ENCODE data around the gene LARGE1.

Gene LARGE1

GRCh38 chr22:33873666-33874065 is 46.6 kb downstream of the LARGE1 start:
- no peaks in the 10 kb centered on the region for H4K20me1 ChIP-seq (ENCODE audit: insufficient read depth, low read length)
- H2AFZ ChIP-seq (ENCODE audit: low read depth, low read length) = no peak overlapping the region

GRCh38 chr22:33873186-33873585 is 47.1 kb downstream of the LARGE1 start:
- H3K36me3 ChIP-seq (ENCODE audit: insufficient read depth, low read length) = no peaks in the 10 kb centered on the region
- H4K20me1 ChIP-seq (ENCODE audit: insufficient read depth, low read length) = no peaks in the 10 kb centered on the region
- no peaks in the 10 kb centered on the region for H3K4me1 ChIP-seq (ENCODE audit: insufficient read depth, low read length)
- no peak overlapping the region for H3K9ac ChIP-seq (ENCODE audit: low read depth, low read length)
- no peak overlapping the region for H3K4me2 ChIP-seq (ENCODE audit: insufficient read depth, low read length)
- DNase-seq (no peak), ATAC-seq (ENCODE audit: insufficient read depth, low read depth) (no peak)
- no peak overlapping the region for H3K27ac ChIP-seq (ENCODE audit: low read length)
- H3K9me3 ChIP-seq (ENCODE audit: insufficient read depth, low read length, severe bottlenecking) = no peaks in the 10 kb centered on the region
- H2AFZ ChIP-seq (ENCODE audit: low read depth, low read length) = no peak overlapping the region
- no peak for TF ChIP-seq EZH2 (IDR thresholded peaks at IDR 0.05; ENCODE audit: borderline replicate concordance, low read depth, low read length, severe bottlenecking)
- no peak overlapping the region for H3K4me3 ChIP-seq (ENCODE audit: low read depth in 1 of 2, low read length in 2 of 2)
- no peaks in the 10 kb centered on the region for H3K79me2 ChIP-seq (ENCODE audit: insufficient read depth, low read length)
- no peaks in the 10 kb centered on the region for H3K27me3 ChIP-seq (ENCODE audit: insufficient read depth, low read length, poor library complexity)

More at GRCh38 chr22:33873666-33874065, 46.6 kb downstream of the LARGE1 start:
- no peak overlapping the region for H3K4me2 ChIP-seq (ENCODE audit: insufficient read depth, low read length)
- no peaks in the 10 kb centered on the region for H3K79me2 ChIP-seq (ENCODE audit: insufficient read depth, low read length)
- no peak overlapping the region for H3K27ac ChIP-seq (ENCODE audit: low read length)
- no peaks in the 10 kb centered on the region for H3K36me3 ChIP-seq (ENCODE audit: insufficient read depth, low read length)
- no peaks in the 10 kb centered on the region for H3K27me3 ChIP-seq (ENCODE audit: insufficient read depth, low read length, poor library complexity)
- no peak overlapping the region for H3K4me3 ChIP-seq (ENCODE audit: low read depth in 1 of 2, low read length in 2 of 2)
- no peak for DNase-seq
- H3K9me3 ChIP-seq (ENCODE audit: insufficient read depth, low read length, severe bottlenecking) = no peaks in the 10 kb centered on the region
- TF ChIP-seq EZH2 (IDR thresholded peaks at IDR 0.05; ENCODE audit: borderline replicate concordance, low read depth, low read length, severe bottlenecking) (no peak), CTCF (IDR thresholded peaks at IDR 0.05; ENCODE audit: borderline replicate concordance, extremely low read depth, low read length, poor library complexity, severe bottlenecking) (no peak)
- no peak overlapping the region for H3K9ac ChIP-seq (ENCODE audit: low read depth, low read length)
- no peak for ATAC-seq (ENCODE audit: insufficient read depth, low read depth)
- no peaks in the 10 kb centered on the region for H3K4me1 ChIP-seq (ENCODE audit: insufficient read depth, low read length)

- Histone ChIP-seq H3K36me3 (ENCODE audit: insufficient read depth, low read length) (no peaks in the 10 kb centered on the region), H3K79me2 (ENCODE audit: insufficient read depth, low read length) (no peaks in the 10 kb centered on the region), H3K27ac (ENCODE audit: low read length) (no peak overlapping the region), H4K20me1 (ENCODE audit: insufficient read depth, low read length) (no peaks in the 10 kb centered on the region), H2AFZ (ENCODE audit: low read depth, low read length) (no peak overlapping the region), H3K27me3 (ENCODE audit: insufficient read depth, low read length, poor library complexity) (no peaks in the 10 kb centered on the region), H3K9me3 (ENCODE audit: insufficient read depth, low read length, severe bottlenecking) (peaks cover under 1% of the 10 kb centered on the region), H3K9ac (ENCODE audit: low read depth, low read length) (no peak overlapping the region), H3K4me1 (ENCODE audit: insufficient read depth, low read length) (no peaks in the 10 kb centered on the region), H3K4me2 (ENCODE audit: insufficient read depth, low read length) (no peak overlapping the region), H3K4me3 (ENCODE audit: low read depth in 1 of 2, low read length in 2 of 2) (no peak overlapping the region)
- TF ChIP-seq CTCF (IDR thresholded peaks at IDR 0.05; ENCODE audit: borderline replicate concordance, extremely low read depth, low read length, poor library complexity, severe bottlenecking) (no peak), EZH2 (IDR thresholded peaks at IDR 0.05; ENCODE audit: borderline replicate concordance, low read depth, low read length, severe bottlenecking) (no peak)
- DNase-seq = no peak
- ATAC-seq (ENCODE audit: insufficient read depth, low read depth) = no peak
Observed at GRCh38 chr22:33871935-33872334, 48.3 kb downstream of the LARGE1 start.

GRCh38 chr22:33869946-33870345 is 50.3 kb downstream of the LARGE1 start:
- Histone ChIP-seq H3K4me1 (ENCODE audit: insufficient read depth, low read length) (no peaks in the 10 kb centered on the region), H3K9ac (ENCODE audit: low read depth, low read length) (no peak overlapping the region), H2AFZ (ENCODE audit: low read depth, low read length) (no peak overlapping the region), H3K27ac (ENCODE audit: low read length) (no peak overlapping the region), H3K4me3 (ENCODE audit: low read depth in 1 of 2, low read length in 2 of 2) (no peak overlapping the region), H3K4me2 (ENCODE audit: insufficient read depth, low read length) (no peak overlapping the region), H3K36me3 (ENCODE audit: insufficient read depth, low read length) (no peaks in the 10 kb centered on the region), H3K79me2 (ENCODE audit: insufficient read depth, low read length) (no peaks in the 10 kb centered on the region), H3K9me3 (ENCODE audit: insufficient read depth, low read length, severe bottlenecking) (peaks cover 2% of the 10 kb centered on the region), H3K27me3 (ENCODE audit: insufficient read depth, low read length, poor library complexity) (no peaks in the 10 kb centered on the region), H4K20me1 (ENCODE audit: insufficient read depth, low read length) (no peaks in the 10 kb centered on the region)
- ATAC-seq (ENCODE audit: insufficient read depth, low read depth) (no peak), DNase-seq (no peak)
- TF ChIP-seq CTCF (IDR thresholded peaks at IDR 0.05; ENCODE audit: borderline replicate concordance, extremely low read depth, low read length, poor library complexity, severe bottlenecking) = no peak
- no peak for TF ChIP-seq EZH2 (IDR thresholded peaks at IDR 0.05; ENCODE audit: borderline replicate concordance, low read depth, low read length, severe bottlenecking)

Measured in DND-41 (cell line).